Prostate gland (tissue), 2 donors: Measurements from ENCODE around the gene PDE2A.

Experiments used
- POLR2A ChIP-seq: fragments of 450-650 bp; IDR thresholded peaks from one replicate; pipeline ENCODE4 v1.6.1; 2016; ENCODE audit warnings: antibody characterized with exemption, mild to moderate bottlenecking
- POLR2AphosphoS5 ChIP-seq: sonication (generic); formaldehyde crosslinking; IDR thresholded peaks from one replicate; pipeline ENCODE4 v1.6.1; 2017; ENCODE audit warnings: antibody characterized with exemption
- TF ChIP-seq, protein P1 (sequence below), 4 experiments: fragments of 200-600 bp in 2 of 4; fragments of 450-650 bp in 2 of 4; sonication (generic) in 2 of 4; IDR thresholded peaks; 1 replicate in 3 of 4; 2 replicates in 1 of 4; pipeline ENCODE4 v1.5.1; 2016 to 2019; ENCODE audit warnings: antibody characterized with exemption in 4 of 4, mild to moderate bottlenecking in 2 of 4, moderate library complexity in 2 of 4

DNA sequence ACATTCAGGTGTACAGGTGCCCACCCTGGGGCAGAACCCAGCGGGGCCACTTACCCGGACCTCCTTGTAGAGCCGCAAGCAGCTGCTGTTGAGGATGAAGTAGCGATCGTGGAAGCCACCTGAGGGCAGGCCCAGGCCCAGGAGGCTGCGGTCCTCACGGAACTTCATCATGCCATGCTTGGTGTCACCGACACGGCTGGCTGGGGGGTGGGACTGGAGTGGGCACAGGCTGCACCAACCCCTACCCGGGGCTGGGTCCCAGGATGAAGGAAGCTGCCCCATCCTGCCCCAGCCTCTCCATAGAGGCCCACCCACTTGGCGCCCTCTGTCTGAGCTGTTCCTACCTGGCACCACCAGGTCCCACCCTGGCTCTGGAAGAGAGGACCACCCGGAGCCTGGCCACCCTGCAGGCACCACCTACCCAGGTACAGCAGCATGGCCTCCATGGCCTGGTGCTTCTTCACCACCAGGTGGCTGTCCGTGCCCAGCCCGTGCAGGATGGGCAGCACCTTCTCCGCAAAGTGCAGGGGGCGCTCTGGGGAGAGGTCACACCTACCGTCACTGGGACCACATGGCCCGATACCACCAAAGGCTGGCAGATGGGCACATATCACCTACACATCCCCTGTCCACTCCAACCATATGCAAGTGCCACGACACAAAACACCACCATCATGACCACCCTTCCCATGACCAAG lies 19.2 kb upstream of the PDE2A start:
- no peak for TF ChIP-seq POLR2A
- no peak for TF ChIP-seq POLR2AphosphoS5
- TF ChIP-seq, protein P1, sequence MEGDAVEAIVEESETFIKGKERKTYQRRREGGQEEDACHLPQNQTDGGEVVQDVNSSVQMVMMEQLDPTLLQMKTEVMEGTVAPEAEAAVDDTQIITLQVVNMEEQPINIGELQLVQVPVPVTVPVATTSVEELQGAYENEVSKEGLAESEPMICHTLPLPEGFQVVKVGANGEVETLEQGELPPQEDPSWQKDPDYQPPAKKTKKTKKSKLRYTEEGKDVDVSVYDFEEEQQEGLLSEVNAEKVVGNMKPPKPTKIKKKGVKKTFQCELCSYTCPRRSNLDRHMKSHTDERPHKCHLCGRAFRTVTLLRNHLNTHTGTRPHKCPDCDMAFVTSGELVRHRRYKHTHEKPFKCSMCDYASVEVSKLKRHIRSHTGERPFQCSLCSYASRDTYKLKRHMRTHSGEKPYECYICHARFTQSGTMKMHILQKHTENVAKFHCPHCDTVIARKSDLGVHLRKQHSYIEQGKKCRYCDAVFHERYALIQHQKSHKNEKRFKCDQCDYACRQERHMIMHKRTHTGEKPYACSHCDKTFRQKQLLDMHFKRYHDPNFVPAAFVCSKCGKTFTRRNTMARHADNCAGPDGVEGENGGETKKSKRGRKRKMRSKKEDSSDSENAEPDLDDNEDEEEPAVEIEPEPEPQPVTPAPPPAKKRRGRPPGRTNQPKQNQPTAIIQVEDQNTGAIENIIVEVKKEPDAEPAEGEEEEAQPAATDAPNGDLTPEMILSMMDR (IDR thresholded peaks at IDR 0.05) = no peak
